Left colon (tissue), 2 donors: ENCODE measurements around the gene MYEOV. TPM values are rescaled to one million over a fixed set of nuclear protein-coding genes. Genes with fewer than 3 reads are reported as not detected.

Source experiments
- ATAC-seq: fragments of 200-7000 bp; cut with Tn5 transposase; one replicate; pipeline ENCODE4 v1.9.1; 2020; ENCODE audit warnings: mild to moderate bottlenecking, moderate library complexity
- DNase-seq, 2 donors: peaks; one replicate each; pipeline ENCODE4 v3.0.0-alpha.2; 2020
- intact Hi-C, 2 donors: fragments of 100-400 bp; cut with DNase I in 1 of 2; cut with micrococcal nuclease in 1 of 2; formaldehyde crosslinking; loops; one replicate each; pipeline versions ENCODE4 v1.11.2 to v1.14.0; 2022; cut with DNase I, micrococcal nuclease
- long read RNA-seq: library from polyadenylated mRNA; unstranded; transcript quantifications from one replicate; pipeline ENCODE4 v2.0.0, GENCODE V29; 2021
- total RNA-seq, 2 donors: library from RNA; stranded (reverse); fragmentation: NEBNext Ultra II Directional; extraction: Animal tissue kit (Norgen Biotek cat#: 25700); gene quantifications; one replicate each; pipeline ENCODE4 v1.2.1, GENCODE V29; 2021
- donor health status: DM: no; HTN: no; CAD: no.
- donor health status: DM: yes; HTN: yes; CAD: no.

The MYEOV gene
- total RNA-seq = 1 to 10 TPM; 3.8 to 8.0 TPM
- long read RNA-seq, partial matches to known transcripts = 0 of 11 reads
- long read RNA-seq, other reads (novel, unspliced or antisense) = 2 of 11 reads

- ATAC-seq = peak; percentile 73
- intact Hi-C loops = loop anchor here (10.0 kb wide), 2 partner anchors 341 to 351 kb away; partner anchors contain the start of gene CCND1 (in 1 of the 2)
Observed at GRCh38 chr11:69293819-69294505, at the start of gene MYEOV. TSS of gene MYEOV (plus strand) at chr11:69294155. CDS start at chr11:69295355, 1,200 bp downstream.

DNA sequence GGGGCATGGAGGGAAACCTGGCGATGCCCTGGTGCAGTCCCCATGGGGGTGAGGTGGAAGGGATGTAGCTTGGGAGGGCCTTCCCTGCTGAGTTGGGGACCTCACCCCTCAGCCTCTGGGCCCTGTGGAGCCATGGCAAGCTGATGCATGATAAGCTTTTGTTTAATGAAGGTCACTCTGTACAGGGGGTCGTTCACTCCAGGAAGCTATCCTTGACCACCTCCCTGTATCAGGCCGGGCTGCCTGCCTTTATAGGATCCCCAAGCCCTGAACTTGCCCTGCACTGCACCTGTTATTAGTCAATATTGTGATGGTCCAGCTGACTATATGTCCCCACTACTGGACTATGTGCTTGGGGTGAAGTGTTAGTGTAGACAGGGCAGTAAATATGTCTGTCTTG, 49.7 kb upstream of the MYEOV start:
- intact Hi-C loops = no loop called here
- DNase-seq = peak in 1 of 2 donors; percentile 10
- no peak for ATAC-seq

More at GRCh38 chr11:69293819-69294505, at the start of gene MYEOV:
- peak; percentile 83 to 88 for DNase-seq

DNA sequence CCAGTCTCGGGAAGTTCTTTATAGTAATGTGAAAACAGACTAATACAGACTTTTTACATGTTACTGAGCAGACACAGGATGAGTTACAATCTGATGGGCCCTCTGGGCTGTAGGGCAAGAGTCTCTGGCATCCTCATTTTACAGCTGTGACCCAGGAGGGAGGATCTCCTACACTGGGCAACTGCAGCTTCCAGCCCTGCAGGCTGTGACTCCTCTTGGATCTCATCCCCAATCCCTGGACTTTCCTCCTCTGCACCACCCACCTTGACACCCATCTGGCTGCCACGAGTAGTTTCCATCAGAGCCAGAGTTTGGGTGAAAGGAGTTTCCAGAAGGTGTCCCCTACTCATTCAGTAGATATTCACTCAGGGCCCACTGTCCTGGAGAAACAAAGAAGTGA, 48.9 kb upstream of the MYEOV start:
- intact Hi-C loops = no loop called here
- no peak for ATAC-seq
- peak in 1 of 2 donors; percentile 16 for DNase-seq

GRCh38 chr11:69245491-69246345, 48.2 kb upstream of the MYEOV start:
- peak in 1 of 2 donors; percentile 18 for DNase-seq
- ATAC-seq = no peak
- intact Hi-C loops = no loop called here

DNA sequence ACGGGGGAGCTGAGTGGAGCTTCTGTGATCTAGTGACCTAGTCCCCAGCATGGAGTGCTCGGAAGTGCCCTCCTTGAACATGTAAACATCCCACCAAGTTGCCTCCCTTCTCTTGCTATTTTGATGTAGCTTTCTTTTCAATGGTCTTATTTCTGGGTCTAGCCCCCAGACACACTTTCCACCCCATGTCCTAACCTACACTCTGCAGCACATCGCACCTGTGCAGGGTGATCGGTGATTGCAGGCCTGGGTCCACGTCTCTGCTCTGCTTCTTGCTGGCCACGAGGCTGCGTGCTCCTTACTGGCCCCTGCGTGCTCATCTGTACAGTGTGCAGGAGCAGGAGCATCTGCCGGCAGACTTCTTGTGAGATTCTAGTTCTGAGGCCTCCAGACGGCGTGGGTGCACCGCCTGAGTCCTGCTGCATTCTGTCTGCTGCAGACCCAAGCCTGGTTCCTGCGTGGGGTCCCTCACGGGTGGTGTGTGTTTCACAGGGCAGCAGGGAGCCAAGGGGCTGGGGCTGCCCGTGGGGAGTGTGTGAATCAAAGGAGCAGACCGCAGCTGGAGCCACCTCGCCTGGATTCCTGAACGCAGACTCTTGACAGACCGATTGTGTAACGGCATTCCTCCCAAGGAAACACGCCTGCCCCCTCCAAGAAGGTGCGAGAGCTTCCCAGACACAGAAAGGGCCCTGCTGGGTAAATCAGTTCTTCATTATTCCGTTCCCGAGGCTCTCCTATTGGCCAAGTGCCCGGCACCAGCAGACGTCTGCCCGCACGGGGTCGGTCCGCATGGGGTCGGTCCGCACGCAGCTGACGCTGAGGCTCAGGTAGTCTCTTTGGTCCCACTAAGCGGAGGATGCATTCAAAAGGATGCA, 44.4 kb upstream of the MYEOV start:
- DNase-seq (peak in 1 of 2 donors; percentile 23), ATAC-seq (no peak)
- intact Hi-C loops = no loop called here

DNA sequence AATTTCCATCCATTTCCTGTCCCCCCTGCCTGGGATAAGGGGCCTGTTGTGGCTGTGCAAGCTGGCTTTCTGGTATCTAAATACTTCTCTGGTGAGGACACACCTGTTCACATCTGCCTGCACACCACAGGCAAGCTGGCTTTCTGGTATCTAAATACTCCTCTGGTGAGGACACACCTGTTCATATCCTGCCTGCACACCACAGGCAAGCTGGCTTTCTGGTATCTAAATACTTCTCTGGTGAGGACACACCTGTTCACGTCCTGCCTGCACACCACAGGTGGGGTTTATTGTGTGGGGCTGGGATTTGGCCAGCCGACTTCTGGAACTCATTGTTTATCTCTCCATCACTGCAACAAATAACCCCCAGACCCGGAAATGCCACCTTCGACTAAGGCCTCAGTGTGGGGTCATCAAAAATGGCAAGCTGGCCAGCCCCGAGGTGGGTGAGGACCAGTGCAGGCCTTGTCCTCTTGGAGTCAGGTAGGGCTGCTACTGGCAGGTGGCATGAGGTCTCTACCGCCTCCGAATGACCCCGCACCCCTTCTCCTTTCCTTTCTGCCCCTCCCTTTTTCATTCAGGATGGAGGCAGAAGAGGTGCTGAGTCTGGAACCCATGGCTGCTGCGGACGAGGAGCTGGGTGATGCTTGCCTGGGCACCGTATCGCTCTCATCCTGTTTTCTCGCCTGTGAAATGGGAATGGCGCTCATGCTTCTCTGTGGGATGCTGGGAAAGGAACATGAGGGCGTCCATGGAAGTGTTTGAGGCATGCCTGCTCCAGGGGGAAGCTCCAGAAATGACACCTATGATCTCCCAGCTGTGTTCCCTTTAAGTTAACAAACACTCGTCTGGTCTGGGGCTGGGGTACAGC, 43.5 kb upstream of the MYEOV start:
- intact Hi-C loops = no loop called here
- peak in 1 of 2 donors; percentile 26 for DNase-seq
- ATAC-seq = peak; percentile 67

DNA sequence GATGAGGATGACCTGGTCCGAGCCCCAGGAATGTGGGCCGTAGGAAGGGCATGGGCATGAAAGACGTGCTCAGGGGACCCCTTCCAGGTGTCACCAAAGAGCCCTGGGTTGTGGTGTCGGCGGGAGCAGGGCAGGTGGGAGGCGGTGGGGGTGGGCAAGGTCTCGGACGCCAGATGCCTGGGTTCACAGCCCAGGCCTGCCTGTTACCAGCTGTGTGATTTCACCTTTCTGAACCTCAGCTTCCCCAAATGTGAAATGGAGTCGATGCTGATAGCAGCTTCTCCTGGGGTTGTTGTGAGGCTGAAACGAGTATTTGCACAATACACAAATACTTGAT, 42.9 kb upstream of the MYEOV start:
- intact Hi-C loops = no loop called here
- DNase-seq = peak in 1 of 2 donors; percentile 18
- no peak for ATAC-seq

DNA sequence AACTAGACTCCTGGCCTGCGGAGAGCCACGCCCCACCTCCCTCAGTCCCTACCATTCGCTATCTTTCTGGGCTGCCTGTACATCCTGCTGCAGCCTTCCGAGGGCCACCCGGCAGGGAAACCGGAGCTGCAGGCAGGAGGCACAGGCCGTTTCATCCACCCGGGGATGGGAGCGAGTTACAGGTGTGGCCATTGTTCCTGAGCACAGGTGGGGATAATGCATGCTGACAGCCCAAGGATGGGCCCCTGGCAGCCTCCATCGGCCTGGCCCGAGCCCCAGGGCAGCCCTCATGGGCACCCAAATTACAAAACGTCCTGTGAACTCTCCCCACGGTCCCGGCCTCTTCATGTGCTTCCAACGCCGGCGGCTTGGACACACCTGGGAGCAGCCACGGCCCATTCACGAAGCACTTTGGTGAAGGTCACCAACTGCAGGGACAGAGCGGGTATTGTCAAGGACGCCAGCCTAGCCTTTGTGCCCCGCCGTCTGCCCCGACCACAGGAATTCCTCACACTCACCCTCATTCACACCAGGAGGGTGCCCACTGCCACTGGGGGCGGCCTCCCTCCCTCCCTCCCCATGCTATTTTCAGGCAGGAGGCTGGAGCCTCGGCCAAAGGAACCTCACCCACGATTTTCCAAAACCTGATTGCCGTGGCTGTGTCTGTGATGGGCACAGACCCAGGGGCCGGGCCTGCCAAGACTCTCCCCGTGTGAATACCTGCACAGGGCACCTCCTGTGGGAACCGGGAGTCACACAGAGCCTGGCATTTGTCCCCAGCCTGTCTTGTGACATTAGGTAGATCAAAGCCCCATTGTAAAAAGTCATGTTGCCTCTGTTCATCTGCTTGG, 42.1 kb upstream of the MYEOV start:
- ATAC-seq = peak; percentile 68
- intact Hi-C loops = no loop called here
- DNase-seq = no peak

- ATAC-seq (no peak), DNase-seq (no peak)
Observed at GRCh38 chr11:69252490-69252837, 41.5 kb upstream of the MYEOV start.

GRCh38 chr11:69253028-69253427, 40.9 kb upstream of the MYEOV start:
- DNase-seq (no peak), ATAC-seq (no peak)
- intact Hi-C loops = no loop called here

More at GRCh38 chr11:69252490-69252837, 41.5 kb upstream of the MYEOV start:
- intact Hi-C loops = no loop called here

DNA sequence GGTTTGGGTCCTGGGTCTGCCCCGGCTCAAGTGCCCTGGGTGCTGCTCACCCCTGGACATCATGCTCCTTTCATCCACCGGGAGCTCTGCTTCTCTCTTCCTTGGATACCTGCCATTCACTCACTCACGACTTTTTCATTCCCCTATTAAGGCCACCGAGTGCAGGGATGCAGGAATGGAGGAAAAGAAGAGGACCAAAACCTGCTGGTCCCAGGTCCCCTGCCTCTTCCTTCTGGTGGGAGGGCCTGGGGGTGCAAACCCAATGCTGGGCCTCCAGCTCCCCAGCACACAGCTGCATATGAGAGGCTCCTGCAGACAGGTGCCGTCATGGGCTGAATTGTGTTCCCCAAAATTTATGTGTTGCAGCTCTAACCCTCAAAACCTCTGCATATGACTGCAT, 36.8 kb upstream of the MYEOV start:
- DNase-seq = no peak
- intact Hi-C loops = no loop called here

GRCh38 chr11:69257838-69258658, 35.9 kb upstream of the MYEOV start:
- ATAC-seq = no peak
- DNase-seq = no peak
- intact Hi-C loops = no loop called here

More for the DNA sequence above, 36.8 kb upstream of the MYEOV start:
- no peak for ATAC-seq

- intact Hi-C loops = no loop called here
- DNase-seq = no peak
- peak; percentile 91 for ATAC-seq
Observed at GRCh38 chr11:69259096-69259495, 34.9 kb upstream of the MYEOV start.

- DNase-seq (no peak), ATAC-seq (no peak)
- intact Hi-C loops = no loop called here
Observed at GRCh38 chr11:69260622-69261021, 33.3 kb upstream of the MYEOV start.

GRCh38 chr11:69261116-69261515, 32.8 kb upstream of the MYEOV start:
- no peak for DNase-seq
- ATAC-seq = no peak
- intact Hi-C loops = no loop called here

GRCh38 chr11:69262918-69263735, 30.8 kb upstream of the MYEOV start:
- no peak for ATAC-seq
- intact Hi-C loops = no loop called here
- DNase-seq = no peak
